K562 (cell line): ENCODE measurements around the gene G6PC2. TPM values are rescaled to one million over a fixed set of nuclear protein-coding genes. Genes with fewer than 3 reads are reported as not detected.
A peak's percentile ranks its signal among the peaks of the same experiment; 100 is the strongest.

Experiments used
- ATAC-seq: fragments of 200-7000 bp; cut with Tn5 transposase; 3 replicates; pipeline ENCODE4 v1.9.1; 2020; ENCODE audit warnings: moderate library complexity
- BruUV-seq: library from RNA; stranded (reverse); fragments of 400-500 nt; replicated peaks from 2 replicates; lab custom pipeline; 2021; lab: Mats Ljungman, UMichigan
- CTCF ChIA-PET: fragments of 300-600 bp; formaldehyde crosslinking; extraction: SDS; loops from one replicate; lab custom pipeline; 2021; ENCODE audit warnings: low intra/inter-chr PET ratio; lab: Yijun Ruan, JAX
- POLR2A ChIA-PET: fragments of 300-600, 350-650 bp; sonication (Branson Sonifier 250); formaldehyde crosslinking; extraction: SDS; loops from one replicate; lab custom pipeline; 2021; ENCODE audit warnings: antibody characterized with exemption, inconsistent platforms; lab: Yijun Ruan, JAX
- DNase-seq, 4 experiments: peaks; one replicate each; pipeline versions ENCODE4 v3.0.0 to v3.0.0-alpha.2; 2011 to 2018; ENCODE audit warnings: low spot score in 3 of 4, mixed read lengths in 3 of 4; ENCODE audit errors: extremely low read depth in 1 of 4
- FAIRE-seq: peaks from 2 replicates; lab custom pipeline; 2011; peaks lifted over from hg19 to GRCh38; lab: Jason Lieb, UNC
- H2AFZ ChIP-seq: 2 replicates; pipeline ENCODE4 v1.6.0; 2011; ENCODE audit warnings: low read depth, low read length, control low read depth, inconsistent platforms
- H3K27ac ChIP-seq: fragments of 200-600 bp; 3 replicates; pipeline ENCODE4 v1.8.0; 2011; ENCODE audit warnings: low read depth, mild to moderate bottlenecking, control low read depth, inconsistent platforms, low read length, moderate library complexity, mixed read lengths; ENCODE audit errors: extremely low read depth
- H3K27me3 ChIP-seq, 2 experiments: fragments of 300-600 bp in 1 of 2; 2 replicates in 1 of 2; 3 replicates in 1 of 2; pipeline versions ENCODE4 v1.6.0 to v1.8.0; 2011; ENCODE audit warnings: inconsistent platforms in 2 of 2, low read length in 2 of 2, mild to moderate bottlenecking in 1 of 2, mixed read lengths in 1 of 2, moderate library complexity in 1 of 2; ENCODE audit not compliant: control insufficient read depth in 2 of 2, insufficient read depth in 2 of 2
- H3K36me3 ChIP-seq: fragments of 300-600 bp; 3 replicates; pipeline ENCODE4 v1.8.0; 2011; ENCODE audit warnings: mild to moderate bottlenecking, low read length, inconsistent platforms; ENCODE audit not compliant: control insufficient read depth, insufficient read depth
- H3K4me1 ChIP-seq, 2 experiments: fragments of 200-600 bp in 1 of 2; replicated peaks in 1 of 2; 2 replicates in 1 of 2; 3 replicates in 1 of 2; pipeline versions ENCODE4 v1.5.1 to v1.8.0; 2011; ENCODE audit warnings: inconsistent platforms in 2 of 2, low read length in 2 of 2, mild to moderate bottlenecking in 1 of 2, mixed read lengths in 1 of 2, moderate library complexity in 1 of 2; ENCODE audit not compliant: control insufficient read depth in 2 of 2, insufficient read depth in 2 of 2
- H3K4me2 ChIP-seq: 2 replicates; pipeline ENCODE4 v1.6.1; 2011; ENCODE audit warnings: low read length, control low read depth, inconsistent platforms, mixed read lengths; ENCODE audit not compliant: insufficient read depth
- H3K4me3 ChIP-seq: fragments of 200-600 bp; sonication (generic), shearing (Covaris generic); 2 replicates; pipeline ENCODE4 v1.5.1; 2016; ENCODE audit warnings: control low read depth, inconsistent platforms
- H3K79me2 ChIP-seq: fragments of 200-600 bp; 3 replicates; pipeline ENCODE4 v1.8.0; 2011; ENCODE audit warnings: low read length, inconsistent platforms; ENCODE audit not compliant: control insufficient read depth, insufficient read depth
- H3K9ac ChIP-seq, 2 experiments: 2 replicates each; pipeline versions ENCODE4 v1.6.0 to v1.6.1; 2011; ENCODE audit warnings: low read depth in 2 of 2, low read length in 2 of 2, control low read depth in 1 of 2, inconsistent platforms in 1 of 2, mild to moderate bottlenecking in 1 of 2, mixed read lengths in 1 of 2; ENCODE audit not compliant: insufficient read depth in 1 of 2
- H3K9me1 ChIP-seq: one replicate; pipeline ENCODE4 v1.6.0; 2011; ENCODE audit warnings: inconsistent platforms, mild to moderate bottlenecking, low read length, moderate library complexity; ENCODE audit not compliant: control insufficient read depth, insufficient read depth
- H3K9me3 ChIP-seq: replicated peaks from 2 replicates; pipeline ENCODE4 v1.5.1; 2011; ENCODE audit warnings: low read depth, low read length, inconsistent platforms; ENCODE audit not compliant: control insufficient read depth, insufficient read depth
- H4K20me1 ChIP-seq: replicated peaks from 2 replicates; pipeline ENCODE4 v1.6.1; 2011; ENCODE audit warnings: low read length, inconsistent platforms, mixed read lengths; ENCODE audit not compliant: control insufficient read depth, insufficient read depth
- FIP1L1 ChIP-seq: fragments of 200-400 bp; formaldehyde crosslinking; IDR thresholded peaks from 2 replicates; pipeline ENCODE4 v1.6.1; 2018; ENCODE audit warnings: mild to moderate bottlenecking, low read depth, low read length; ENCODE audit not compliant: poor library complexity, severe bottlenecking
- HNRNPK ChIP-seq: fragments of 200-400 bp; formaldehyde crosslinking; IDR thresholded peaks from one replicate; pipeline ENCODE4 v1.6.1; 2018; ENCODE audit warnings: mild to moderate bottlenecking, low read depth, low read length; ENCODE audit not compliant: poor library complexity, severe bottlenecking
- MAFK ChIP-seq: IDR thresholded peaks from 2 replicates; pipeline ENCODE4 v1.6.1; 2011; ENCODE audit warnings: low read length, improper control_type of control experiment
- MCM7 ChIP-seq, 2 experiments: fragments of 450-650 bp; IDR thresholded peaks; 2 replicates each; pipeline ENCODE4 v1.6.1; 2016 to 2018
- MIER1 ChIP-seq: fragments of 450-650 bp; IDR thresholded peaks from 2 replicates; pipeline ENCODE4 v1.6.1; 2016; ENCODE audit warnings: antibody characterized with exemption, mild to moderate bottlenecking, low read depth
- MNT ChIP-seq, 2 experiments: fragments of 450-650 bp; conservative IDR thresholded peaks; 2 replicates each; pipeline ENCODE4 v1.6.1; 2017; ENCODE audit warnings: mild to moderate bottlenecking in 2 of 2, moderate library complexity in 2 of 2
- MYC ChIP-seq, 2 experiments: fragments of 250-450 bp in 1 of 2; sonication (Bioruptor Pico) in 1 of 2; IDR thresholded peaks; 2 replicates each; pipeline versions ENCODE4 v1.5.1 to v1.6.1; 2012 to 2021; ENCODE audit warnings: low read depth in 2 of 2, borderline replicate concordance in 1 of 2, improper control_type of control experiment in 1 of 2, low read length in 1 of 2, mild to moderate bottlenecking in 1 of 2, moderate library complexity in 1 of 2
- NFE2 ChIP-seq: IDR thresholded peaks from 2 replicates; pipeline ENCODE4 v1.6.1; 2014; ENCODE audit warnings: antibody characterized with exemption, low read depth
- PBX2 ChIP-seq, 2 experiments: IDR thresholded peaks in 1 of 2; conservative IDR thresholded peaks in 1 of 2; 2 replicates each; pipeline ENCODE4 v1.6.1; 2016; ENCODE audit warnings: low read depth in 2 of 2, mild to moderate bottlenecking in 1 of 2, missing compliant biosample characterization in 1 of 2, missing genetic modification characterization in 1 of 2, moderate library complexity in 1 of 2
- PKNOX1 ChIP-seq: fragments of 450-650 bp; IDR thresholded peaks from 2 replicates; pipeline ENCODE4 v1.6.1; 2016
- POLR2G ChIP-seq: fragments of 200-400 bp; formaldehyde crosslinking; IDR thresholded peaks from 2 replicates; pipeline ENCODE4 v1.6.1; 2017; ENCODE audit warnings: low read depth, mild to moderate bottlenecking, antibody characterized with exemption, low read length, moderate library complexity
- RBM15 ChIP-seq: fragments of 200-400 bp; formaldehyde crosslinking; IDR thresholded peaks from 2 replicates; pipeline ENCODE4 v1.6.1; 2018; ENCODE audit warnings: mild to moderate bottlenecking, low read length, moderate library complexity; ENCODE audit not compliant: insufficient read depth
- SETDB1 ChIP-seq: IDR thresholded peaks from one replicate; pipeline ENCODE4 v1.6.1; 2012; ENCODE audit warnings: low read length, control low read depth, inconsistent platforms
- SP1 ChIP-seq: sonication (generic); formaldehyde crosslinking; IDR thresholded peaks from 2 replicates; pipeline ENCODE4 v1.8.1; 2022; ENCODE audit warnings: mild to moderate bottlenecking, missing genetic modification reagents
- SRSF9 ChIP-seq: fragments of 200-400 bp; formaldehyde crosslinking; IDR thresholded peaks from 2 replicates; pipeline ENCODE4 v1.6.1; 2017; ENCODE audit warnings: low read depth, low read length, borderline replicate concordance
- ZNF717 ChIP-seq: fragments of 250-450 bp; sonication (Bioruptor Pico); IDR thresholded peaks from 2 replicates; pipeline ENCODE4 v1.5.0; 2021
- WGBS: fragments of 100-300 bp; shearing (Covaris generic); methylation state at CpG from one replicate; pipeline ENCODE4 v1.1.6; 2016; ENCODE audit warnings: low coverage, mixed read lengths; ENCODE audit not compliant: insufficient coverage; ENCODE audit errors: missing lambda C conversion rate; 5-methylcytosine and 5-hydroxymethylcytosine counted together
- in situ Hi-C: fragments of 300-500 bp; cut with MboI; formaldehyde crosslinking; loops from 4 replicates; pipeline ENCODE4 v1.15.0; 2018; ENCODE audit warnings: inconsistent platforms, mixed read lengths
- intact Hi-C: fragments of 100-400 bp; cut with micrococcal nuclease; formaldehyde crosslinking; loops from 2 replicates; pipeline ENCODE4 v1.14.2; 2022
- polyA plus RNA-seq, 8 experiments: library from polyadenylated mRNA; depleted of rRNA in 4 of 8; stranded (reverse) in 5 of 8; unstranded in 3 of 8; fragments of >200 nt; fragmentation: Nextera tagmentation in 2 of 8; fragmentation: Illumina TruSeq in 1 of 8; extraction: Ambion mirVana in 2 of 8; extraction: Trizol in 1 of 8; gene quantifications; 2 replicates each; pipeline versions ENCODE4 v1.2.1 to v1.2.3, GENCODE V29; 2011 to 2014; ENCODE audit warnings: inconsistent platforms in 1 of 8, missing spikeins in 1 of 8
- total RNA-seq, 7 experiments: library from RNA; depleted of rRNA in 6 of 7; stranded (reverse); fragments of >200 nt in 6 of 7; fragmentation: Illumina TruSeq in 2 of 7; extraction: Trizol in 2 of 7; gene quantifications; 2 replicates each; pipeline versions ENCODE4 v1.2.1 to v1.2.3, GENCODE V29; 2011 to 2021; ENCODE audit warnings: low replicate concordance in 1 of 7

The G6PC2 gene
- total and polyA plus RNA-seq, 9 of the 15 experiments (the other 6 are each of a cell fraction or from before 2014, with no cell fraction given), result 0.03 to 0.15 TPM; not detected in 7

- Histone ChIP-seq H3K4me2 (no peak overlapping the region), H2AFZ (no peak overlapping the region), H4K20me1 (no peaks in the 10 kb centered on the region), H3K4me3 (no peak overlapping the region), H3K4me1 (peaks cover 0 to 3% of the 10 kb centered on the region in 2 experiments; a peak in 2 of 5 replicates), H3K27ac (no peak overlapping the region), H3K9me3 (no peaks in the 10 kb centered on the region), H3K27me3 (no peaks in the 10 kb centered on the region), H3K9me1 (no peaks in the 10 kb centered on the region), H3K79me2 (no peaks in the 10 kb centered on the region), H3K36me3 (no peaks in the 10 kb centered on the region), H3K9ac (no peak overlapping the region)
- in situ Hi-C loops (no loop called here), intact Hi-C loops (loop anchor here (10.0 kb wide), 1 partner anchor 782 kb away; no protein-coding TSS in a partner anchor)
- DNase-seq (no peak), FAIRE-seq (no peak), ATAC-seq (no peak)
- WGBS, result 52% methylated on average over 3 of the region's 3 CpGs
- ChIA-PET POLR2A (no interaction called here), CTCF (no interaction called here)
- no TSS peak for BruUV-seq
- TF ChIP-seq MYC (IDR thresholded peaks at IDR 0.05; ENCODE audit: low read depth, low read length) (no peak), MYC (CRISPR knock-in tag; IDR thresholded peaks at IDR 0.05; ENCODE audit: borderline replicate concordance, low read depth) (no peak), MIER1 (no peak), HNRNPK (no peak), NFE2 (peak; percentile 39; the same call in 1 of the 2 replicates), PBX2 (CRISPR knock-in tag; IDR thresholded peaks at IDR 0.05; ENCODE audit: low read depth) (no peak), PBX2 (tag; conservative IDR thresholded peaks at IDR 0.05; ENCODE audit: low read depth) (peak; percentile 45; the same call in 1 of the 2 replicates), MNT (conservative IDR thresholded peaks at IDR 0.05) (no peak), POLR2G (no peak), FIP1L1 (no peak), ZNF717 (CRISPR knock-in tag) (no peak), RBM15 (no peak), SRSF9 (no peak), SETDB1 (no peak), PKNOX1 (0 out of 2 replicates have a peak, but pooled peaks have one; percentile 8), MAFK (no peak), SP1 (CRISPR knock-in tag) (no peak), MCM7 (IDR thresholded peaks at IDR 0.05) (no peak)
These were observed 25.7 kb downstream of the G6PC2 start for GRCh38 chr2:168926621-168927386.
